Mesenchymal stem cell (in vitro differentiated cells and primary cell): ENCODE results near the gene PCDHGA1.
"Not testable (repeated sequence)": the region's sequence is repeated elsewhere in the genome, so short reads cannot be mapped to it uniquely, and the experiment has no call there.

ENCODE experiments used
- DNase-seq: peaks from one replicate; pipeline ENCODE4 v3.0.0-alpha.2; 2013
- H2AFZ ChIP-seq: one replicate; pipeline ENCODE4 v1.6.1; 2013; ENCODE audit warnings: low read depth, mild to moderate bottlenecking, control low read depth, inconsistent platforms, low read length, moderate library complexity
- H2AK5ac ChIP-seq: 2 replicates; pipeline ENCODE4 v1.6.1; 2013; ENCODE audit warnings: low read length, moderate library complexity, mild to moderate bottlenecking, inconsistent platforms; ENCODE audit not compliant: severe bottlenecking
- H2BK120ac ChIP-seq: one replicate; pipeline ENCODE4 v1.6.1; 2013; ENCODE audit warnings: low read depth, mild to moderate bottlenecking, inconsistent platforms, low read length, moderate library complexity
- H2BK12ac ChIP-seq, 2 experiments: one replicate each; pipeline ENCODE4 v1.6.1; 2013; ENCODE audit warnings: inconsistent platforms in 2 of 2, low read length in 2 of 2, mild to moderate bottlenecking in 2 of 2, moderate library complexity in 2 of 2, control low read depth in 1 of 2
- H2BK15ac ChIP-seq: one replicate; pipeline ENCODE4 v1.6.1; 2013; ENCODE audit warnings: mild to moderate bottlenecking, low read depth, inconsistent platforms; ENCODE audit not compliant: poor library complexity, severe bottlenecking
- H2BK5ac ChIP-seq: 2 replicates; pipeline ENCODE4 v1.6.1; 2013; ENCODE audit warnings: low read depth, mild to moderate bottlenecking, low read length, control low read depth, inconsistent platforms; ENCODE audit not compliant: poor library complexity, severe bottlenecking
- H3K14ac ChIP-seq, 2 experiments: one replicate each; pipeline ENCODE4 v1.6.1; 2013; ENCODE audit warnings: inconsistent platforms in 2 of 2, low read length in 2 of 2, control low read depth in 1 of 2, mild to moderate bottlenecking in 1 of 2, moderate library complexity in 1 of 2
- H3K18ac ChIP-seq, 2 experiments: one replicate each; pipeline ENCODE4 v1.6.1; 2013; ENCODE audit warnings: inconsistent platforms in 2 of 2, low read length in 2 of 2, control low read depth in 1 of 2, low read depth in 1 of 2, mild to moderate bottlenecking in 1 of 2
- H3K23ac ChIP-seq, 2 experiments: one replicate each; pipeline ENCODE4 v1.6.1; 2013; ENCODE audit warnings: inconsistent platforms in 2 of 2, low read length in 2 of 2, mild to moderate bottlenecking in 2 of 2, moderate library complexity in 2 of 2, control low read depth in 1 of 2
- H3K27ac ChIP-seq: 2 replicates; pipeline ENCODE4 v1.5.1; 2013; ENCODE audit warnings: mild to moderate bottlenecking, moderate library complexity, low read length, control low read depth, inconsistent platforms; ENCODE audit not compliant: poor library complexity, severe bottlenecking
- H3K27me3 ChIP-seq, 2 experiments: 2 replicates each; pipeline versions ENCODE4 v1.6.1 to v1.7.0; 2013; ENCODE audit warnings: low read length in 2 of 2, mild to moderate bottlenecking in 2 of 2, moderate library complexity in 2 of 2, control low read depth in 1 of 2, inconsistent platforms in 1 of 2; ENCODE audit not compliant: control insufficient read depth in 1 of 2, insufficient read depth in 1 of 2
- H3K36me3 ChIP-seq, 2 experiments: 2 replicates each; pipeline versions ENCODE4 v1.6.1 to v1.7.0; 2013; ENCODE audit warnings: low read length in 2 of 2, control low read depth in 1 of 2, inconsistent platforms in 1 of 2, low read depth in 1 of 2, mild to moderate bottlenecking in 1 of 2; ENCODE audit not compliant: insufficient read depth in 2 of 2, control insufficient read depth in 1 of 2
- H3K4ac ChIP-seq, 2 experiments: one replicate each; pipeline ENCODE4 v1.6.1; 2013; ENCODE audit warnings: inconsistent platforms in 2 of 2, low read length in 2 of 2, mild to moderate bottlenecking in 2 of 2, moderate library complexity in 2 of 2, control low read depth in 1 of 2, low read depth in 1 of 2
- H3K4me1 ChIP-seq: 2 replicates; pipeline ENCODE4 v1.6.1; 2013; ENCODE audit warnings: low read depth, low read length, control low read depth; ENCODE audit not compliant: control insufficient read depth, insufficient read depth
- H3K4me2 ChIP-seq: 2 replicates; pipeline ENCODE4 v1.6.1; 2013; ENCODE audit warnings: low read length, mild to moderate bottlenecking, inconsistent platforms; ENCODE audit not compliant: poor library complexity, severe bottlenecking
- H3K4me3 ChIP-seq, 2 experiments: 2 replicates each; pipeline versions ENCODE4 v1.5.1 to v1.7.0; 2013; ENCODE audit warnings: low read length in 2 of 2, mild to moderate bottlenecking in 2 of 2, control low read depth in 1 of 2, low read depth in 1 of 2; ENCODE audit not compliant: insufficient read depth in 1 of 2
- H3K79me1 ChIP-seq: replicated peaks from 2 replicates; pipeline ENCODE4 v1.6.1; 2013; ENCODE audit warnings: mild to moderate bottlenecking, control low read depth, low read length, inconsistent platforms; ENCODE audit not compliant: poor library complexity, severe bottlenecking
- H3K9ac ChIP-seq: 2 replicates; pipeline ENCODE4 v1.7.0; 2013; ENCODE audit warnings: mild to moderate bottlenecking, low read length, moderate library complexity
- H3K9me3 ChIP-seq: 2 replicates; pipeline ENCODE4 v1.7.0; 2013; ENCODE audit warnings: mild to moderate bottlenecking, low read length; ENCODE audit not compliant: control insufficient read depth
- H4K8ac ChIP-seq: one replicate; pipeline ENCODE4 v1.6.1; 2013; ENCODE audit warnings: inconsistent platforms, mild to moderate bottlenecking, low read length, moderate library complexity
- H4K91ac ChIP-seq: one replicate; pipeline ENCODE4 v1.6.1; 2013; ENCODE audit warnings: mild to moderate bottlenecking, low read length, inconsistent platforms
- WGBS: methylation state at CpG from one replicate; pipeline ENCODE4 v1.1.7; 2013; ENCODE audit warnings: mixed read lengths; 5-methylcytosine and 5-hydroxymethylcytosine counted together

The PCDHGA1 gene

DNA sequence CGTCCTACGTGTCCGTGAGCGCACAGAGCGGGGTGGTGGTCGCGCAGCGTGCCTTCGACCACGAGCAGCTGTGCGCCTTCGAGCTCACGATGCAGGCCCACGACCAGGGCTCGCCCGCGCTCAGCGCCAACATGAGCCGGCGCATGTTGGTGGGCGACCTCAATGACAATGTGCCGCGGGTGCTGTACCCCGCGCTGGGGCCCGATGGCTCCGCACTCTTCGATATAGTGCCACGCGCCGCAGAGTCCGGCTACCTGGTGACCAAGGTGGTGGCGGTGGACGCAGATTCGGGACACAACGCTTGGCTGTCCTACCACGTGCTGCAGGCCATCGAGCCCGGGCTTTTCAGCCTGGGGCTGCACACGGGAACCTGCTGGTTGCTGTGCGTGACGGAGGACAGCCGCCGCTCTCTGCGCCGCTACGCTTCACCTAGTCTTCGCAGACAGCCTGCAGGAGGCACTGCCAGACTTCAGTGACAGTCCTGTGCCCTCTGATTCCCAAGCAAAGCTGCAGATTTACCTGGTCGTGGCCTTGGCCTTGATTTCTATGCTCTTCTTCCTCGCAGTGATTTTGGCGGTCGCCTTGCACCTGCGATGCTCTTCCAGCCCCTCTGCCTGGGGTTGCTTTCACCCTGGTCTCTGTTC, 97.6 kb downstream of the PCDHGA1 start:
- Histone ChIP-seq H3K36me3 (peaks cover 30 to 43% of the 10 kb centered on the region in 2 experiments), H3K79me1 (peaks cover 28% of the 10 kb centered on the region), H3K9me3 (peaks cover 30% of the 10 kb centered on the region), H3K14ac (no peak overlapping the region), H2BK12ac (no peak overlapping the region), H3K27me3 (no peaks in the 10 kb centered on the region), H3K4me1 (peaks cover 2% of the 10 kb centered on the region), H3K4me3 (peak overlapping the region; percentile 31 to 39), H2AK5ac (no peak overlapping the region), H3K18ac (no peak overlapping the region), H3K4ac (no peak overlapping the region), H2AFZ (no peak overlapping the region), H4K91ac (no peak overlapping the region), H2BK120ac (no peak overlapping the region), H2BK15ac (no peak overlapping the region), H4K8ac (no peak overlapping the region), H3K27ac (no peak overlapping the region), H2BK5ac (no peak overlapping the region), H3K9ac (no peak overlapping the region), H3K4me2 (no peak overlapping the region), H3K23ac (no peak overlapping the region)
- 98% methylated on average over 53 of the region's 53 CpGs for WGBS
- no peak for DNase-seq

- Histone ChIP-seq H4K91ac (no peak within 1 kb of the TSS), H3K23ac (no peak within 1 kb of the TSS), H3K9me3 (peaks cover 25% of the 10 kb centered on the region), H3K14ac (no peak within 1 kb of the TSS), H3K4me2 (no peak within 1 kb of the TSS), H2AFZ (no peak within 1 kb of the TSS), H3K79me1 (peaks cover 23% of the 10 kb centered on the region), H3K9ac (peak within 1 kb of the TSS; percentile 79), H2BK15ac (no peak within 1 kb of the TSS), H3K18ac (no peak within 1 kb of the TSS), H3K4me1 (peaks cover 2% of the 10 kb centered on the region), H3K36me3 (peaks cover 24 to 37% of the 10 kb centered on the region in 2 experiments), H2BK12ac (no peak within 1 kb of the TSS), H2BK5ac (no peak within 1 kb of the TSS), H3K4me3 (peak within 1 kb of the TSS in 1 of 2 experiments; percentile 80), H3K4ac (no peak within 1 kb of the TSS), H4K8ac (no peak within 1 kb of the TSS), H2BK120ac (no peak within 1 kb of the TSS), H3K27ac (no peak within 1 kb of the TSS), H2AK5ac (no peak within 1 kb of the TSS), H3K27me3 (no peaks in the 10 kb centered on the region)
- no peak for DNase-seq
- 98% methylated on average over 32 of the region's 33 CpGs for WGBS
Observed at GRCh38 chr5:141430332-141431113, 100.2 kb downstream of the PCDHGA1 start, which contains the start of gene PCDHGA12. TSS of gene PCDHGA12 (plus strand) at chr5:141430507. CDS start at chr5:141430760, 253 bp downstream.

- no peak for DNase-seq
- Histone ChIP-seq H3K23ac (no peak overlapping the region), H3K4me1 (peaks cover 2% of the 10 kb centered on the region), H4K91ac (no peak overlapping the region), H2BK5ac (no peak overlapping the region), H2BK15ac (no peak overlapping the region), H2BK120ac (no peak overlapping the region), H3K18ac (no peak overlapping the region), H2AFZ (no peak overlapping the region), H3K4ac (no peak overlapping the region), H3K79me1 (peaks cover 18% of the 10 kb centered on the region), H3K36me3 (peaks cover 19 to 33% of the 10 kb centered on the region in 2 experiments), H3K27me3 (no peaks in the 10 kb centered on the region), H3K4me2 (no peak overlapping the region), H3K9me3 (peaks cover 25% of the 10 kb centered on the region), H3K27ac (no peak overlapping the region), H3K4me3 (peak overlapping the region in 1 of 2 experiments; percentile 80), H2AK5ac (no peak overlapping the region), H2BK12ac (no peak overlapping the region), H3K9ac (peak overlapping the region; percentile 79), H4K8ac (no peak overlapping the region), H3K14ac (no peak overlapping the region)
- 97% methylated on average over 37 of the region's 37 CpGs for WGBS
Observed at GRCh38 chr5:141431286-141431685, 101.0 kb downstream of the PCDHGA1 start.

DNA sequence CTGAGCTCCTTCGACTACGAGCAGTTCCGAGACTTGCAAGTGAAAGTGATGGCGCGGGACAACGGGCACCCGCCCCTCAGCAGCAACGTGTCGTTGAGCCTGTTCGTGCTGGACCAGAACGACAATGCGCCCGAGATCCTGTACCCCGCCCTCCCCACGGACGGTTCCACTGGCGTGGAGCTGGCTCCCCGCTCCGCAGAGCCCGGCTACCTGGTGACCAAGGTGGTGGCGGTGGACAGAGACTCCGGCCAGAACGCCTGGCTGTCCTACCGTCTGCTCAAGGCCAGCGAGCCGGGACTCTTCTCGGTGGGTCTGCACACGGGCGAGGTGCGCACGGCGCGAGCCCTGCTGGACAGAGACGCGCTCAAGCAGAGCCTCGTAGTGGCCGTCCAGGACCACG, 102.0 kb downstream of the PCDHGA1 start:
- not testable (repeated sequence) for H2AFZ ChIP-seq, H2AK5ac ChIP-seq, H4K91ac ChIP-seq, H3K9ac ChIP-seq, H3K27ac ChIP-seq, H3K18ac ChIP-seq, H2BK15ac ChIP-seq, H3K4me1 ChIP-seq, H3K27me3 ChIP-seq, H2BK12ac ChIP-seq, H3K4me2 ChIP-seq, H4K8ac ChIP-seq, H2BK120ac ChIP-seq, H3K14ac ChIP-seq, H3K4ac ChIP-seq, H3K23ac ChIP-seq, H2BK5ac ChIP-seq, DNase-seq
- peaks cover 9 to 28% of the 10 kb centered on the region in 2 experiments for H3K36me3 ChIP-seq
- peaks cover 14% of the 10 kb centered on the region for H3K79me1 ChIP-seq
- peak overlapping the region in 1 of 2 experiments; percentile 80 for H3K4me3 ChIP-seq
- 98% methylated on average over 23 of the region's 38 CpGs for WGBS
- peaks cover 21% of the 10 kb centered on the region for H3K9me3 ChIP-seq
